Lung (tissue), 12 donors: ENCODE results near the gene PPP1R14B. TPM values are rescaled to one million over a fixed set of nuclear protein-coding genes. Genes with fewer than 3 reads are reported as not detected.

Experiments used
- ATAC-seq: fragments of 200-7000 bp; cut with Tn5 transposase; one replicate; pipeline ENCODE4 v1.9.1; 2020; ENCODE audit warnings: moderate number of reproducible peaks; ENCODE audit not compliant: insufficient read depth, low FRiP score
- DNase-seq, 3 donors: peaks; one replicate each; pipeline ENCODE4 v3.0.0-alpha.2; 2013 to 2017
- H3K27ac ChIP-seq, 2 donors: one replicate each; pipeline ENCODE4 v1.5.1; 2013; ENCODE audit warnings: mild to moderate bottlenecking in 2 of 2, moderate library complexity in 2 of 2, control low read depth in 1 of 2, inconsistent platforms in 1 of 2, low read depth in 1 of 2, low read length in 1 of 2
- H3K27me3 ChIP-seq, 3 donors: one replicate each; pipeline ENCODE4 v1.5.1; 2013; ENCODE audit warnings: low read length in 2 of 3; ENCODE audit not compliant: control insufficient read depth in 3 of 3, insufficient read depth in 3 of 3
- H3K36me3 ChIP-seq, 4 donors: one replicate each; pipeline ENCODE4 v1.5.1; 2013; ENCODE audit warnings: low read length in 4 of 4, mild to moderate bottlenecking in 1 of 4, moderate library complexity in 1 of 4; ENCODE audit not compliant: control insufficient read depth in 4 of 4, insufficient read depth in 4 of 4
- H3K4me1 ChIP-seq, 5 donors: one replicate each; pipeline ENCODE4 v1.5.1; 2013; ENCODE audit warnings: low read length in 5 of 5, mild to moderate bottlenecking in 2 of 5, moderate library complexity in 1 of 5; ENCODE audit not compliant: control insufficient read depth in 5 of 5, insufficient read depth in 5 of 5
- H3K4me3 ChIP-seq: one replicate; pipeline ENCODE4 v1.5.1; 2013; ENCODE audit warnings: mild to moderate bottlenecking, control low read depth, moderate library complexity
- H3K9ac ChIP-seq, 2 donors: one replicate each; pipeline ENCODE4 v1.5.1; 2013; ENCODE audit warnings: low read length in 2 of 2, control low read depth in 1 of 2; ENCODE audit not compliant: insufficient read depth in 1 of 2
- H3K9me3 ChIP-seq, 4 donors: one replicate each; pipeline ENCODE4 v1.5.1; 2013; ENCODE audit warnings: low read length in 3 of 4, mild to moderate bottlenecking in 1 of 4, moderate library complexity in 1 of 4; ENCODE audit not compliant: control insufficient read depth in 4 of 4, insufficient read depth in 3 of 4
- CTCF ChIP-seq: IDR thresholded peaks from 2 replicates; pipeline ENCODE4 v1.5.1; 2012; ENCODE audit warnings: mild to moderate bottlenecking; ENCODE audit errors: control extremely low read depth, extremely low read depth
- WGBS, 2 donors: extraction: QIAGEN DNeasy Blood & Tissue Kit; methylation state at CpG; one replicate each; pipeline ENCODE4 v1.1.7; 2013; 5-methylcytosine and 5-hydroxymethylcytosine counted together
- polyA plus RNA-seq, 2 donors: library from polyadenylated mRNA; stranded (reverse); fragments of 200-250 nt; gene quantifications; one replicate each; pipeline ENCODE4 v1.2.1, GENCODE V29; 2013
- total RNA-seq, 2 donors: library from RNA; depleted of rRNA in 1 of 2; stranded (reverse); fragments of >200 nt in 1 of 2; gene quantifications; one replicate each; pipeline ENCODE4 v1.2.1, GENCODE V29; 2014 to 2021
- donor health status: control.
- donor health status: control.
- donor health status: Bipolar disorder and iron deficiency.
- donor health status: healthy.
- donor health status: DM: yes; HTN: yes; CAD: no.

The PPP1R14B gene
- total and polyA plus RNA-seq, 4 donors = 28.2 to 241 (median 152) TPM

- WGBS, 2 donors = 60 to 73% methylated on average over 3 of the region's 3 CpGs
- H3K27ac ChIP-seq = no peak overlapping the region
These were observed 48.0 kb upstream of the PPP1R14B start for GRCh38 chr11:64294774-64295173.

GRCh38 chr11:64292460-64293254 lies 45.9 kb upstream of the PPP1R14B start:
- ATAC-seq = no peak

More at GRCh38 chr11:64294774-64295173, 48.0 kb upstream of the PPP1R14B start:
- DNase-seq (no peak), ATAC-seq (no peak)
- peaks cover 0 to 20% (median 9%) of the 10 kb centered on the region in 5 donors for H3K4me1 ChIP-seq
- no peaks in the 10 kb centered on the region for H3K36me3 ChIP-seq
- no peak overlapping the region for H3K9ac ChIP-seq
- H3K27me3 ChIP-seq = peaks cover 0 to 80% (median 69%) of the 10 kb centered on the region in 3 donors
- no peak for TF ChIP-seq CTCF
- H3K9me3 ChIP-seq = peaks cover 0 to 5% (median 0%) of the 10 kb centered on the region in 4 donors
- H3K4me3 ChIP-seq = no peak overlapping the region

GRCh38 chr11:64291752-64292459 lies 45.2 kb upstream of the PPP1R14B start:
- Histone ChIP-seq H3K4me3 (peak overlapping the region; percentile 10), H3K27me3 (peaks cover 0 to 55% (median 45%) of the 10 kb centered on the region in 3 donors), H3K9ac (no peak overlapping the region), H3K27ac (no peak overlapping the region), H3K36me3 (peaks cover 0 to 3% (median 0%) of the 10 kb centered on the region in 4 donors), H3K4me1 (peaks cover 0 to 15% (median 0%) of the 10 kb centered on the region in 5 donors), H3K9me3 (peaks cover 0 to 5% (median 0%) of the 10 kb centered on the region in 4 donors)
- 0 to 1% methylated on average over 60 to 96 of the region's 96 CpGs for WGBS, 2 donors
- no peak for TF ChIP-seq CTCF
- DNase-seq (no peak), ATAC-seq (no peak)

More at GRCh38 chr11:64292460-64293254, 45.9 kb upstream of the PPP1R14B start:
- 32 to 43% methylated on average over 35 to 42 of the region's 42 CpGs for WGBS, 2 donors
- H3K9ac ChIP-seq = no peak overlapping the region
- TF ChIP-seq CTCF = no peak
- peaks cover 0 to 63% (median 52%) of the 10 kb centered on the region in 3 donors for H3K27me3 ChIP-seq
- peaks cover 0 to 15% (median under 1%) of the 10 kb centered on the region in 5 donors for H3K4me1 ChIP-seq
- H3K4me3 ChIP-seq = no peak overlapping the region
- H3K36me3 ChIP-seq = peaks cover 0 to 1% (median 0%) of the 10 kb centered on the region in 4 donors
- H3K27ac ChIP-seq = no peak overlapping the region
- peaks cover 0 to 5% (median 0%) of the 10 kb centered on the region in 4 donors for H3K9me3 ChIP-seq
- DNase-seq = peak in 1 of 3 donors; percentile 14
